WTC11 (cell line): ENCODE data around the gene RMND5B. TPM values are rescaled to one million over a fixed set of nuclear protein-coding genes. Genes with fewer than 3 reads are reported as not detected.
"Not testable (repeated sequence)": the region's sequence is repeated elsewhere in the genome, so short reads cannot be mapped to it uniquely, and the experiment has no call there.

Experiments
- ATAC-seq: fragments of 200-7000 bp; cut with Tn5 transposase; 2 replicates; pipeline ENCODE4 v1.10.0; 2021; ENCODE audit warnings: mild to moderate bottlenecking, moderate library complexity
- CTCF ChIA-PET: fragments of 300-600 bp; sonication (Branson Sonifier 250); formaldehyde crosslinking; loops from one replicate; lab custom pipeline; 2021; ENCODE audit warnings: antibody characterized with exemption; lab: Charles Lee
- POLR2A ChIA-PET: fragments of 350-600 bp; sonication (Branson Sonifier 250); formaldehyde crosslinking; loops from one replicate; lab custom pipeline; 2021; ENCODE audit warnings: antibody characterized with exemption; lab: Charles Lee
- DNase-seq: peaks from one replicate; pipeline ENCODE4 v3.0.0; 2021; ENCODE audit warnings: low spot score
- H3K27ac Mint-ChIP-seq: 2 replicates; pipeline ENCODE4 v1.8.0; 2021; ENCODE audit warnings: mixed read lengths
- H3K27me3 Mint-ChIP-seq: 2 replicates; pipeline ENCODE4 v1.8.0; 2021; ENCODE audit warnings: low read depth, mild to moderate bottlenecking, moderate library complexity, mixed read lengths
- H3K36me3 Mint-ChIP-seq: 2 replicates; pipeline ENCODE4 v1.8.0; 2021; ENCODE audit warnings: mixed read lengths
- H3K4me1 Mint-ChIP-seq: 2 replicates; pipeline ENCODE4 v1.8.0; 2022; ENCODE audit warnings: mixed read lengths
- H3K4me3 Mint-ChIP-seq: 2 replicates; pipeline ENCODE4 v1.8.0; 2021; ENCODE audit warnings: mild to moderate bottlenecking, moderate library complexity, mixed read lengths
- H3K9me3 Mint-ChIP-seq: 2 replicates; pipeline ENCODE4 v1.8.0; 2021; ENCODE audit warnings: mixed read lengths
- ESRRA ChIP-seq: sonication (generic); formaldehyde crosslinking; IDR thresholded peaks from 2 replicates; pipeline ENCODE4 v1.8.1; 2022; ENCODE audit warnings: mild to moderate bottlenecking, missing genetic modification reagents, borderline replicate concordance
- FOXK1 ChIP-seq: sonication (generic); formaldehyde crosslinking; IDR thresholded peaks from 2 replicates; pipeline ENCODE4 v1.8.0; 2022; ENCODE audit warnings: mild to moderate bottlenecking, moderate library complexity, missing genetic modification reagents
- HMGA2 ChIP-seq: fragments of 250-450 bp; sonication (Bioruptor Pico); IDR thresholded peaks from 2 replicates; pipeline ENCODE4 v1.4.0; 2021; ENCODE audit warnings: mild to moderate bottlenecking, moderate library complexity
- IRF2 ChIP-seq: sonication (generic); formaldehyde crosslinking; IDR thresholded peaks from 2 replicates; pipeline ENCODE4 v1.8.0; 2022; ENCODE audit warnings: low read depth, missing genetic modification reagents, borderline replicate concordance
- RELA ChIP-seq: sonication (generic); formaldehyde crosslinking; IDR thresholded peaks from 2 replicates; pipeline ENCODE4 v1.8.1; 2022; ENCODE audit warnings: missing genetic modification reagents, mild to moderate bottlenecking, borderline replicate concordance
- ZNF121 ChIP-seq: sonication (generic); formaldehyde crosslinking; IDR thresholded peaks from 2 replicates; pipeline ENCODE4 v1.8.0; 2023; ENCODE audit warnings: missing genetic modification reagents
- ZNF232 ChIP-seq: sonication (generic); formaldehyde crosslinking; IDR thresholded peaks from 2 replicates; pipeline ENCODE4 v1.8.0; 2022; ENCODE audit warnings: mild to moderate bottlenecking, missing genetic modification reagents
- total RNA-seq: library from RNA; stranded (reverse); gene quantifications from 3 replicates; pipeline ENCODE4 v1.2.3, GENCODE V29; 2021
- TF ChIP-seq, protein P1 (sequence below): fragments of 250-450 bp; sonication (Bioruptor Pico); IDR thresholded peaks from 2 replicates; pipeline ENCODE4 v1.9.0; 2021; ENCODE audit warnings: mild to moderate bottlenecking
- TF ChIP-seq, protein P2 (sequence below): sonication (generic); formaldehyde crosslinking; IDR thresholded peaks from 2 replicates; pipeline ENCODE4 v1.8.1; 2022; ENCODE audit warnings: mild to moderate bottlenecking, missing genetic modification reagents, moderate library complexity, borderline replicate concordance
- TF ChIP-seq, protein P3 (sequence below): sonication (generic); formaldehyde crosslinking; conservative IDR thresholded peaks from 2 replicates; pipeline ENCODE4 v1.8.1; 2023; ENCODE audit warnings: mild to moderate bottlenecking, low read depth, missing genetic modification reagents, moderate library complexity

Gene RMND5B
- total RNA-seq, 1 experiment from 2014 or later: 93.3 TPM

DNA sequence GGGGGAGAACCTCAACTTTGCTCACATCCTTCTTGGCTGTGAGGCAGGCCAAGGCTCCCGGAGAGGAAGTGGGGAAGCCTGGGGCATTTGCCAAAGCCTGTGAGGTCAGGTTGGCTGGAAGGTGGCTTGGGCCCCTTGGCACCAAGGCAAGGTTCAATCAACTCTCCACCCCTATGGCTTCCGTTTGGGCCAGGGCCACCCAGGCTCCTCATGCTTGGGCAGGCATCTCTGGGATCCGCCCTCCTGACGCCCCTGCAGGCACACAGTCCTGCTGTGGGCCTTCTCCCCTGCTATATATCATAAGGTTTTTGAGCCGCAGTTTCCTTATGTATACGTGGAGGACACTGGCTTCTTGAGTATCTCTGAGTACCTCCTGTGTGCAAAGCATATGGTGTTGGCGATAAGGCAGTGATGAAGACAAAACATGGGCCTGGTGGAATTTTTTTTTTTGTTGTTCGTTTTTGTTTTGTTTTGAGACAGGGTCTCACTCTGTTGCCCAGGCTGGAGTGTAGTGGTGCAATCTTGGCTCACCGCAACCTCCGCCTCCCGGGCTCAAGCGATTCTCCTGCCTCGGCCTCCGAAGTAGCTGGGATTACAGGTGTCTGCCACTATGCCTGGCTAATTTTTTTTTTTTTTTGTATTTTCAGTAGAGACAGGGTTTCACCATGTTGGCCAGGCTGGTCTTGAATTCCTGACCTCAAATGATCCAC is 3.4 kb upstream of the RMND5B start:
- TF ChIP-seq, protein P1, sequence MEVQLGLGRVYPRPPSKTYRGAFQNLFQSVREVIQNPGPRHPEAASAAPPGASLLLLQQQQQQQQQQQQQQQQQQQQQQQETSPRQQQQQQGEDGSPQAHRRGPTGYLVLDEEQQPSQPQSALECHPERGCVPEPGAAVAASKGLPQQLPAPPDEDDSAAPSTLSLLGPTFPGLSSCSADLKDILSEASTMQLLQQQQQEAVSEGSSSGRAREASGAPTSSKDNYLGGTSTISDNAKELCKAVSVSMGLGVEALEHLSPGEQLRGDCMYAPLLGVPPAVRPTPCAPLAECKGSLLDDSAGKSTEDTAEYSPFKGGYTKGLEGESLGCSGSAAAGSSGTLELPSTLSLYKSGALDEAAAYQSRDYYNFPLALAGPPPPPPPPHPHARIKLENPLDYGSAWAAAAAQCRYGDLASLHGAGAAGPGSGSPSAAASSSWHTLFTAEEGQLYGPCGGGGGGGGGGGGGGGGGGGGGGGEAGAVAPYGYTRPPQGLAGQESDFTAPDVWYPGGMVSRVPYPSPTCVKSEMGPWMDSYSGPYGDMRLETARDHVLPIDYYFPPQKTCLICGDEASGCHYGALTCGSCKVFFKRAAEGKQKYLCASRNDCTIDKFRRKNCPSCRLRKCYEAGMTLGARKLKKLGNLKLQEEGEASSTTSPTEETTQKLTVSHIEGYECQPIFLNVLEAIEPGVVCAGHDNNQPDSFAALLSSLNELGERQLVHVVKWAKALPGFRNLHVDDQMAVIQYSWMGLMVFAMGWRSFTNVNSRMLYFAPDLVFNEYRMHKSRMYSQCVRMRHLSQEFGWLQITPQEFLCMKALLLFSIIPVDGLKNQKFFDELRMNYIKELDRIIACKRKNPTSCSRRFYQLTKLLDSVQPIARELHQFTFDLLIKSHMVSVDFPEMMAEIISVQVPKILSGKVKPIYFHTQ: peak; percentile 12; the same call in 1 of the 2 replicates
- not testable (repeated sequence) for H3K36me3 Mint-ChIP-seq, ATAC-seq, H3K4me3 Mint-ChIP-seq, DNase-seq, H3K9me3 Mint-ChIP-seq, H3K27me3 Mint-ChIP-seq
- CTCF ChIA-PET: interaction anchor here (0.7 to 1.6 kb wide), 9 partner anchors 11 to 53 kb away, joined by 3 to 16 read pairs (median 4); partner anchors contain the start of gene NHP2
- Mint-ChIP-seq H3K4me1 (peaks cover 73% of the 10 kb centered on the region), H3K27ac (peak overlapping the region; percentile 100)
- POLR2A ChIA-PET: interaction anchor here (0.7 to 4.0 kb wide), 5 partner anchors 11 to 53 kb away, joined by 3 to 60 read pairs (median 4); partner anchors contain the start of gene N4BP3

DNA sequence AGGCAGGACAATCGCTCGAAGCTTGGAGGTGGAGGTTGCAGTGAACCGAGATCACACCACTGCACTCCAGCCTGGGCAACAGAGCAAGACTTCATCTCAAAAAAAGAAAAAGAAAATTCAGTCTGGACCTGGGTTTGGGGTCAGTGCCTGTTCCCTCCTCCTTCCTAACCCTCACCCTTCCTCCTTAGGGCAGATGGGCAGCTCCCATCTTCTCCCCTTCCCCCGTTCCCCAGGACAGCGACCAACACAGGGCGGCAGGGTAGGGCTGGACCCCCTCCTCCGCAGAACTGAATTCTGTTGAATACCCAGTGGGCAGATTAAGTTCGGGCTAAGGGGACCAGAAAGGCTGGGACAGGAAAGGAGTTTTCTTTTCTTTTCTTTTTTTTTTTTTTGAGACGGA is 1.5 kb upstream of the RMND5B start:
- Mint-ChIP-seq H3K27ac (peak overlapping the region; percentile 100), H3K4me1 (peaks cover 68% of the 10 kb centered on the region), H3K9me3 (no peaks in the 10 kb centered on the region), H3K36me3 (peaks cover 16% of the 10 kb centered on the region), H3K4me3 (peak overlapping the region; percentile 25; the same call in 1 of the 2 replicates), H3K27me3 (no peaks in the 10 kb centered on the region)
- ChIA-PET CTCF (interaction anchor here (0.6 to 1.6 kb wide), 4 partner anchors 8 to 1058 kb away, joined by 3 to 7 read pairs (median 4); no protein-coding TSS in a partner anchor), POLR2A (interaction anchor here (0.6 to 0.8 kb wide), 2 partner anchors 14 to 15 kb away, joined by 3 to 4 read pairs; no protein-coding TSS in a partner anchor)
- TF ChIP-seq IRF2 (CRISPR knock-in tag): no peak
- no peak for TF ChIP-seq ZNF232
- TF ChIP-seq, protein P2, sequence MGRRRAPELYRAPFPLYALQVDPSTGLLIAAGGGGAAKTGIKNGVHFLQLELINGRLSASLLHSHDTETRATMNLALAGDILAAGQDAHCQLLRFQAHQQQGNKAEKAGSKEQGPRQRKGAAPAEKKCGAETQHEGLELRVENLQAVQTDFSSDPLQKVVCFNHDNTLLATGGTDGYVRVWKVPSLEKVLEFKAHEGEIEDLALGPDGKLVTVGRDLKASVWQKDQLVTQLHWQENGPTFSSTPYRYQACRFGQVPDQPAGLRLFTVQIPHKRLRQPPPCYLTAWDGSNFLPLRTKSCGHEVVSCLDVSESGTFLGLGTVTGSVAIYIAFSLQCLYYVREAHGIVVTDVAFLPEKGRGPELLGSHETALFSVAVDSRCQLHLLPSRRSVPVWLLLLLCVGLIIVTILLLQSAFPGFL: no peak
- TF ChIP-seq, protein P3, sequence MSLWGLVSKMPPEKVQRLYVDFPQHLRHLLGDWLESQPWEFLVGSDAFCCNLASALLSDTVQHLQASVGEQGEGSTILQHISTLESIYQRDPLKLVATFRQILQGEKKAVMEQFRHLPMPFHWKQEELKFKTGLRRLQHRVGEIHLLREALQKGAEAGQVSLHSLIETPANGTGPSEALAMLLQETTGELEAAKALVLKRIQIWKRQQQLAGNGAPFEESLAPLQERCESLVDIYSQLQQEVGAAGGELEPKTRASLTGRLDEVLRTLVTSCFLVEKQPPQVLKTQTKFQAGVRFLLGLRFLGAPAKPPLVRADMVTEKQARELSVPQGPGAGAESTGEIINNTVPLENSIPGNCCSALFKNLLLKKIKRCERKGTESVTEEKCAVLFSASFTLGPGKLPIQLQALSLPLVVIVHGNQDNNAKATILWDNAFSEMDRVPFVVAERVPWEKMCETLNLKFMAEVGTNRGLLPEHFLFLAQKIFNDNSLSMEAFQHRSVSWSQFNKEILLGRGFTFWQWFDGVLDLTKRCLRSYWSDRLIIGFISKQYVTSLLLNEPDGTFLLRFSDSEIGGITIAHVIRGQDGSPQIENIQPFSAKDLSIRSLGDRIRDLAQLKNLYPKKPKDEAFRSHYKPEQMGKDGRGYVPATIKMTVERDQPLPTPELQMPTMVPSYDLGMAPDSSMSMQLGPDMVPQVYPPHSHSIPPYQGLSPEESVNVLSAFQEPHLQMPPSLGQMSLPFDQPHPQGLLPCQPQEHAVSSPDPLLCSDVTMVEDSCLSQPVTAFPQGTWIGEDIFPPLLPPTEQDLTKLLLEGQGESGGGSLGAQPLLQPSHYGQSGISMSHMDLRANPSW (CRISPR knock-in tag): no peak
- TF ChIP-seq FOXK1 (CRISPR knock-in tag): no peak
- peak; percentile 47; the same call in 1 of the 2 replicates for TF ChIP-seq ZNF121
- no peak for TF ChIP-seq ESRRA (CRISPR knock-in tag)
- no peak for TF ChIP-seq RELA (CRISPR knock-in tag)
- no peak for ATAC-seq
- DNase-seq: no peak

DNA sequence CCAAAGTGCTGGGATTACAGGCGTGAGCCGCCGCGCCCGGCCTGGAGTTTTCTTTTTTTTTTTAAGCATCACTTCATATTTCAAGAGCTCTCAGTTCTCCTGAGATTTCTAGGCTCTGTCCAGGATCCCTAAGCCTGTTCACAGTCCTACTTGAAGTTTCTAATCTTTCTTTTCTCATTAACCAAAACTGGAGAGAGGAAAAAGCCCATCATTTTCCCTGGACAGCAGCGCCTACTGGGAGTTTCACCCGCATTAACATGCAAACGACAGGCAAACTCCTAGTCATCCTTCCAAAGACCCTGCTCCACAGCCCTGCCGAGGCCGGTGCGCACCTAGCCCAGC is 609 bp upstream of the RMND5B start:
- 0 out of 2 replicates have a peak, but pooled peaks have one; percentile 12 for TF ChIP-seq HMGA2 (CRISPR knock-in tag)
- ATAC-seq, H3K9me3 Mint-ChIP-seq, DNase-seq, H3K27me3 Mint-ChIP-seq: not testable (repeated sequence)
- peaks cover 65% of the 10 kb centered on the region for H3K4me1 Mint-ChIP-seq
- ChIA-PET POLR2A (interaction anchor here (0.9 to 2.3 kb wide), 3 partner anchors 10 to 19 kb away, joined by 3 to 10 read pairs (median 5); no protein-coding TSS in a partner anchor), CTCF (interaction anchor here (1.6 to 4.5 kb wide), 2 partner anchors 10 to 54 kb away, joined by 7 to 34 read pairs; no protein-coding TSS in a partner anchor)
- peak overlapping the region; percentile 96 for H3K27ac Mint-ChIP-seq
- H3K36me3 Mint-ChIP-seq: peaks cover 22% of the 10 kb centered on the region
- peak overlapping the region; percentile 60 for H3K4me3 Mint-ChIP-seq
